ENCODE measurements around the gene RPS6KL1.
"Not testable (repeated sequence)": the region's sequence is repeated elsewhere in the genome, so short reads cannot be mapped to it uniquely, and the experiment has no call there.

The RPS6KL1 gene

DNA sequence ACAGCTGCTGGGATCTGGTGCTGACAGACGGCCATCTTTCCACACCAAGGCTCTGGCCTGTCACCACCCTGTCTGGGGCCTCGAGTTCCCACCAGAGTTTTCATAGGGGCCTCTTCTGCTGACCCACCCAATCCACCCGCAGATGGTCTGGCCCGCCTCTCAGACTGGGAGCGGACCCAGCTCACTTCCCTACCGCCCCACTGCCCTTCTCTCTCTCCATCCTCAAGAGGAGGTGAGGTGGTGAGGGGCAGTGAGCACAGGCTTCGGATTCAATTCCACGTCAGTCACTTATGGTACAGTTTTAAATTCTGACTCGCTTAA, 12.3 kb upstream of the RPS6KL1 start:
- no peak for FAIRE-seq

GRCh38 chr14:74934476-74935359, 11.7 kb upstream of the RPS6KL1 start:
- FAIRE-seq = no peak

- FAIRE-seq = no peak
Observed at GRCh38 chr14:74934041-74934440, 11.0 kb upstream of the RPS6KL1 start.

- not testable (repeated sequence) for FAIRE-seq
Observed at GRCh38 chr14:74932936-74933335, 9.9 kb upstream of the RPS6KL1 start.

- no peak for FAIRE-seq
Observed at GRCh38 chr14:74932401-74932901, 9.4 kb upstream of the RPS6KL1 start.

DNA sequence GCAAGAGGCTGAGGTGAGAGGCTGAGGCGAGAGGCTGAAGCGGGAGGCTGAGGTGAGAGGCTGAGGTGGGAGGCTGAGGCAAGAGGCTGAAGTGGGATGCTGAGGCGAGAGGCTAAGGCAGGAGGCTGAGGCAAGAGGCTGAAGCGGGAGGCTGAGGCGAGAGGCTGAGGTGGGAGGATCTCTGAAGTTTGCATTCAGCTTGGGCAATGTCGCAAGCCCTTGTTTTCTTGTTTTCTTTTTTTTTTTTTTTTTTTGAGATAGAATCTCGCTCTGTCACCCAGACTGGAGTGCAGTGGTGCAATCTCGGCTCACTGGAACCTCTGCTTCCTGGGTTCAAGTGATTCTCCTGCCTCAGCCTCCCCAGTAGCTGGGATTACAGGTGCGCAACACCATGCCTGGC, 8.7 kb upstream of the RPS6KL1 start:
- FAIRE-seq = not testable (repeated sequence)

DNA sequence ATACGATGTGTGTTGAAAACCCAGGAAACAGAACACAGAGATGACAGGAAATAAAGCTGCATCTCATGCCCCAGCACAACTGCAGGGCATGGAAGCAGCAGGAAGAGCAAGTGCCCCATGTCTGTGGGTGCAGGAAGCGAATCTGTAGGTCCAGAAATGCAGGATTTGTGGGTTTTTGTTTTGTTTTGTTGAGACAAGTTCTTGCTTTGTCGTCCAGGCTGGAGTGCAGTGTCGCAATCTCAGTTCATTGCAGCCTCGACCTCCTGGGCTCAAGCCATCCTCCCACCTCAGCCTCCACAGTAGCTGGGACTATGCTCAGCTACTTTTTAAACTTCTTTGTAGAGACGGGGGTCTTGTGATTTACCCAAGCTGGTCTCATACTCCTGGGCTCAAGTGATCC, 6.2 kb upstream of the RPS6KL1 start:
- no peak for FAIRE-seq

GRCh38 chr14:74927225-74927624, 4.2 kb upstream of the RPS6KL1 start:
- FAIRE-seq = no peak

DNA sequence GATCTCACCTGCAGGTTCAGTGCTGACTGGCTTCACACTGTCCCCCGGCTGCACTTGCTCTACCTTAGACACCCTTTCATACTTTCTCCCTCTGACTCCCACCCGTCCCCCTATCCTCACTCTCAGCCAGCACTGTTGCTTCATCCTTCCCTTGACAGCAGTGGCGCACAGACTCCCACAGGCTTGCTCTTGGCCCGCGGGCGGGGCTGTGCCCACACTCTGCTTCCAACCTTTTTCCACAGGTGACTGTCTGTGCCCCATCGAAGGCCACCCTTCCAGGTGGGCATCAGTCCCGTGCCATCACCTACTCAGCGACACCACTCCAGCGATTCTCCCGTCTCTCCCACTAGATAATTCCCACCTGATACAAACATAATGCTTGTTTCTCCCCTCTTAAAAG, 1.0 kb upstream of the RPS6KL1 start:
- no peak for FAIRE-seq

GRCh38 chr14:74921987-74922751, 891 bp downstream of the RPS6KL1 start:
- FAIRE-seq = no peak

DNA sequence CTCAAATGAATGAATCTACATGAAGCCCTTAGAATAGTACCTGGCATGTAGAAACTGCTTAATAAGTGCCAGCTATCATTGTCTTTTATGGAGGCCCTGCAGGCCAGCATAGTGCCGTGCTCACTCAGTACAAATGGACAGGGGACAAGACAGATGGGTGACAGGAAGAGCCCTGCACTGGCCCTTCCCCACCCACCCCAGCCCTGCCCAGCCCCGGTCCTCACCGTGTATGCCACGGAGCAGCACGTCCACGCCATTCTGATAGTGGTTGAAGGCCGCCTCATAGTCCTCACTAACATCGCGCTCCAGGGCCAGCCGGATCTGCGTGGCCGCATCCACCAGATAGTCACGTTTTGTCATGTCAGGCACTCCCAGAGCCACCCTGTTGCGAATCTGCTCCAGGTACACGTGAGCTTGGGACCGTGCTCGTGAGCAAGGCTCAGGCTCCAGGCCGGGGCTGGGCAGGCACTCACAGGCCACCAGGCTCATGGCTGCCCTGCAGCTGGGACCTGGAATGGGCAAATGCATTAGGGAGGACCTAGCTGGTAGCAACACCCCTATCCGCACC, 1.9 kb downstream of the RPS6KL1 start:
- no peak for FAIRE-seq

DNA sequence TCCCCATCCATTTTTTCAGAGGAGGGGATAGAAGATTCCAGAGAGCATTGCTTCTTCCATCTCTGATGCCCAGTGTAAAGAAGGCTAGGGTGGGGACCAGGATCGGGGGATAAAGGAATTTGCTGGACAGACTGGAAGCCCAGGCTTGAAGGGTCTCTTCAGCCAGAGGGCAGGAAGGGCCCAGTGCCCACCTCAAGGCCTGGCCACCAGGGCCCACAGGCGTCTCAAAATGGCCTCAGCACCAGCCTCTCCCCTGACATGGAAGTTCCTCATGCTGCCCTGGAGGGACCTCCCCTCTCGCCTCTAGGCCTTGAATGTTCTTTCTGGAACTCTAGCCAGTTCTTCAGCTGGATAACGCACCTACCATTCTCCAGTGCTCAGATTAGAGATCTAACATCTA, 2.8 kb downstream of the RPS6KL1 start:
- FAIRE-seq = no peak

- FAIRE-seq = no peak
Observed at GRCh38 chr14:74919421-74920165, 3.5 kb downstream of the RPS6KL1 start.

GRCh38 chr14:74918380-74918779, 4.7 kb downstream of the RPS6KL1 start:
- no peak for FAIRE-seq

DNA sequence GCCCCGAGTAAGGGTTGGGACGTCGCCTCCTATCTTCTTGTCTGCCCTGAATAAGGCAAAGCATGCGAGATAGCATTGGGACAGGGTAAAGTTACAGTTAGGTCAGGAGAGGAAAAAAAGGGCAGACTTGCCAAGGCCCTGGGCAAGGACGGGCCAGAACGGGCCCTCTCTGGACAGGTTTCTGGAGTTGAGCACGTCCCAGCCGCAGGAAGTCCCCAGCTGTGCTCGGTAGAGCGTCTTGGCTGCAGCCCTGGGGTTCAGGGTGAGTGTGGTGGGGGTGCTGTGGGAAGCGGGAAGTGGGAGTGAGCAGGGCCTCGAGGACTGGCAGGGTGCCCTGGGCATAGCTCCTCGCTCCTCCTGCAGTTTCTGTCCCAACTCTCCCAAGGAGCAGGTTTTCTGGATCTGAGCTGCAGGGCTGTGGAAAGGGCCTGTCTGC, 5.4 kb downstream of the RPS6KL1 start:
- no peak for FAIRE-seq

DNA sequence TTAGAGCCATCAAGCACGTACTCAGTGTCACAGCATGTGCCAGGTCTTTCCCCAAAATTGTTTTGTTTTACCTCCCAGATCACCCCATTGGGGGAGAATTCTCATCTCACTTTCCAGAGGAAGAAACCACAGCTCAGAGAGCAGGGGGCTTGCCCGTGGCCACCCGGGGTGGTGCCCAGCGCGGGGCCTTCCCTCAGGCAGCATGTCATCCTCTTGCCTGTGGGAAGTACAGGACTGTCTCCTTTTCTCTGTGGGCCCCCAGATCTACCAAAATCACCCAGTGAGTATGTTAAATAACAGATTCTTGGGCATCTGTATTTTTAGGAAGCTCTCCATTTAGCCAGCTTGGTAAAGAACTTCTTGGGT, 5.9 kb downstream of the RPS6KL1 start:
- FAIRE-seq = no peak

DNA sequence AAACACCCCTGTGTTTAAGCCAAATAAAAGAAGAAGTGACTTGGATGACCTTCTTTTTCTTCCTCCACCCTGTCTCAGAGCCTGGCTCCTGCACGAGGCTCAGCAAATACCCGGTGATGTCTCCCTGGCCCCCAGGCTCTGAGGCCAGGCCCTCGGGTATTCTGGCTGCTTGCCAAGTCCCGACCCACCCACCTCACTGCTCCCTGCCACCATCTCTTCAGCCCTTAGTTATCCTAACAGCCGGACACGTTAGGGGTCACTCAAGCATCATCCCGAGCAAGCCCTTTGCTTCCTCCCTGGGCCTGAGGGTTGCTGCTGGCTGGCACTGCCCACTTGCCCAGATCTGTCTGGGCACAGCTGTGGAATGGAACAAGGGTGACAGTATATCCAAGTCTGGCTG, 7.2 kb downstream of the RPS6KL1 start:
- FAIRE-seq = no peak

DNA sequence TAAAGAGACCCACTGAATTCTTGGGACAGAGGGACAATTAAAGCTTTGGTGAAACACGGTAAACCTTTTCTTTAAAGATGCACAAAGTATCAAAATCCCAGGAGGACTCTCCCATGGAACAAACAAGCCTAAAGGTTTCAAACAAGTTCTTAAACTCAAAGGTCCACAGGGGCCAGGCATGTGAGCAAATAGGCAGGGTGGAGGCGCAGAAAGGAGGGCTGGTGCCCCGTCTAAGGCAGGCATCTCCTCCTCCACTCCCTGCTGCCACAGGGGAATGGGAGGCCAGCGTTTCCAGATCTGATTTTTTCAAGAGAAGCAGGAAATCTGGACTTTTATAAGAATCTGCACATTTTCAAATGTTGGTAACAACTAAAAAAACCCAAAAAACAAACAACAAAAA, 7.6 kb downstream of the RPS6KL1 start:
- no peak for FAIRE-seq

GRCh38 chr14:74913986-74914573, 9.0 kb downstream of the RPS6KL1 start:
- FAIRE-seq = peak; percentile 21

GRCh38 chr14:74913393-74913910, 9.6 kb downstream of the RPS6KL1 start:
- FAIRE-seq = no peak

DNA sequence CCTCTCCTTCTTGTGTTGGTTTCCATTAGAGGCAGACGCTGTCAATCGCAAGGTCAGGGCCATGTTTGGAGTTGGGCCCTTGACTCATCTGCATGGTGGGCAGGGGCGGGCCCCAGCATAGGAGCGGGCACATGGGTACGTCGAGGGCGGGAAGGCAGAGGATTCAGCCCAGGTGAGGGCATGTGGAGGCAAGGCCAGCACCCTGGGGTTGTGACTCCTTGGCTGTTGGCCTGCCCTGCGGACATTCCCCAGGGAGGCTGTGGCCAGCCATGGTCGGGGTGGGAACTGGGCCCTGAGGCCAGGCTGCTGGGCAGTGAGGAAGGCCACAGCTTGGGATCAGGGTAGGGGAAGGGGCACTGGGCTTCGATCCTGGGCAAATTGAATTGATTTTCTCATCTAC, 10.3 kb downstream of the RPS6KL1 start:
- FAIRE-seq = no peak

DNA sequence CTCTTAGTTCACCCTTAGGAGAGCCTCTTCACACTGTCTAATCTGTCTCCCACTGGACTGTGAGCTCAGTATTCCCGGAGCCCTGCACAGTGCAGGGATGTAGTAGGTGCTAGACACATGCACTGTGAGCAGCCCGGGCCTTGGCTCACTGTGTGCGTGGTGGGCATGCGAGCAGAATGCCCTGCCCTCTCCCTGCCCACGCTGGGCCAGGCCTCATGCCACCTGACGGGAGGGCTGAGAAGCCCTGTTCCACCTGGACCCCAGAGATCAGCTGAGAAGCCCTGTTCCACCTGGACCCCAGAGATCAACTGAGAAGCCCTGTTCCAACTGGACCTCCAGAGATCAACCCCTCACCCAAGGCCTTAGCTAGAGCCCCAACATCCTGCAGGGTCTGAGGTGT, 10.9 kb downstream of the RPS6KL1 start:
- FAIRE-seq = no peak

Measured in endometrium (tissue), 2 donors.